Omental fat pad (tissue), 4 donors: ENCODE measurements around the gene PRAMEF10. TPM values are rescaled to one million over a fixed set of nuclear protein-coding genes. Genes with fewer than 3 reads are reported as not detected.
"Not testable (repeated sequence)": the region's sequence is repeated elsewhere in the genome, so short reads cannot be mapped to it uniquely, and the experiment has no call there.

ENCODE experiments used
- ATAC-seq: fragments of 150-250 bp; one replicate; pipeline ENCODE4 v1.9.1; 2016; ENCODE audit warnings: mild to moderate bottlenecking, moderate library complexity; ENCODE audit not compliant: low FRiP score
- DNase-seq: peaks from one replicate; pipeline ENCODE4 v3.0.0-alpha.2; 2019; ENCODE audit warnings: low spot score
- CTCF ChIP-seq, 3 donors: fragments of 450-650 bp; IDR thresholded peaks; one replicate each; pipeline ENCODE4 v1.5.1; 2016 to 2017; ENCODE audit warnings: antibody characterized with exemption in 3 of 3, mild to moderate bottlenecking in 3 of 3, moderate library complexity in 2 of 3
- small RNA-seq: library from RNA; depleted of rRNA; stranded (forward); fragments of <200 nt; gene quantifications from one replicate; pipeline ENCODE3, GENCODE V24; 2016
- total RNA-seq, 4 donors: library from RNA; depleted of rRNA; stranded (reverse); fragments of >200 nt; gene quantifications; one replicate each; pipeline ENCODE4 v1.1.0, GENCODE V29; 2016

PRAMEF10 gene
- total RNA-seq: not detected

- not testable (repeated sequence) for ATAC-seq, DNase-seq
Observed at GRCh38 chr1:12898170-12898569, at the start of gene PRAMEF10. PRAMEF10 (minus strand) TSS chr1:12898270; CDS start chr1:12895847, 2,423 bp downstream.

- ATAC-seq, DNase-seq: not testable (repeated sequence)
Observed at GRCh38 chr1:12947480-12947879, 49.4 kb upstream of the PRAMEF10 start, which contains the start of gene PRAMEF6. PRAMEF6 (minus strand) TSS chr1:12947580; CDS start chr1:12942518, 5,062 bp downstream.

GRCh38 chr1:12924368-12924767 lies 26.3 kb upstream of the PRAMEF10 start:
- not testable (repeated sequence) for DNase-seq, ATAC-seq

- not testable (repeated sequence) for DNase-seq, ATAC-seq
Observed at GRCh38 chr1:12921749-12922148, 23.7 kb upstream of the PRAMEF10 start.

GRCh38 chr1:12916310-12916709 lies 18.2 kb upstream of the PRAMEF10 start, which contains the start of gene PRAMEF7:
PRAMEF7 (plus strand) TSS chr1:12916610; CDS start chr1:12917693, 1,083 bp downstream.
- DNase-seq: not testable (repeated sequence)

GRCh38 chr1:12903793-12904572 lies 5.9 kb upstream of the PRAMEF10 start:
- not testable (repeated sequence) for ATAC-seq, DNase-seq

More at GRCh38 chr1:12916310-12916709, 18.2 kb upstream of the PRAMEF10 start, which contains the start of gene PRAMEF7:
- ATAC-seq: not testable (repeated sequence)

GRCh38 chr1:12899186-12899585 lies 1.1 kb upstream of the PRAMEF10 start:
- not testable (repeated sequence) for ATAC-seq, DNase-seq

- not testable (repeated sequence) for DNase-seq, ATAC-seq
Observed at GRCh38 chr1:12886101-12886500, 12.0 kb downstream of the PRAMEF10 start, which contains the start of gene PRAMEF4. PRAMEF4 (minus strand) TSS chr1:12886201; CDS start chr1:12883394, 2,807 bp downstream.

- ATAC-seq, DNase-seq: not testable (repeated sequence)
Observed at GRCh38 chr1:12878453-12878852, 19.6 kb downstream of the PRAMEF10 start.

- DNase-seq, ATAC-seq: not testable (repeated sequence)
Observed at GRCh38 chr1:12863131-12863880, 34.8 kb downstream of the PRAMEF10 start.

- ATAC-seq, DNase-seq: not testable (repeated sequence)
Observed at GRCh38 chr1:12856786-12857185, 41.3 kb downstream of the PRAMEF10 start, which contains the start of gene PRAMEF2. PRAMEF2 (plus strand) TSS chr1:12857086; CDS start chr1:12859010, 1,924 bp downstream.

GRCh38 chr1:12851779-12852178 lies 46.3 kb downstream of the PRAMEF10 start:
- no peak for TF ChIP-seq CTCF (IDR thresholded peaks at IDR 0.05)
- no peak for ATAC-seq
- DNase-seq: no peak

GRCh38 chr1:12848620-12849019 lies 49.5 kb downstream of the PRAMEF10 start, which contains the start of gene HNRNPCL1:
HNRNPCL1 (minus strand) TSS chr1:12848720; CDS start chr1:12848289, 431 bp downstream.
- not testable (repeated sequence) for ATAC-seq, DNase-seq

Small RNA genes lying within 50 kb of the gene (small RNA-seq; reads per million reads assigned to genes)
- gene RNU6-1072P: not detected

Other genes starting within 250 kb of the PRAMEF10 start
- gene AADACL3, start 182.2 kb downstream of the PRAMEF10 start, total RNA-seq: under 1 TPM in 1 of 4 donors, not detected in 3; 0.31 TPM
- not detected for gene CFAP107, start 152.1 kb downstream of the PRAMEF10 start, total RNA-seq
- gene PRAMEF12, start 124.5 kb downstream of the PRAMEF10 start, total RNA-seq: not detected
- gene PRAMEF1, start 106.9 kb downstream of the PRAMEF10 start, total RNA-seq: not detected
- gene PRAMEF11, start 66.9 kb downstream of the PRAMEF10 start, total RNA-seq: not detected
- not detected for gene HNRNPCL1, start 49.5 kb downstream of the PRAMEF10 start, total RNA-seq
- not detected for gene PRAMEF2, start 41.2 kb downstream of the PRAMEF10 start, total RNA-seq
- not detected for gene PRAMEF4, start 12.1 kb downstream of the PRAMEF10 start, total RNA-seq
- not detected for gene PRAMEF7, start 18.3 kb upstream of the PRAMEF10 start, total RNA-seq
- gene PRAMEF6, start 49.3 kb upstream of the PRAMEF10 start, total RNA-seq: not detected
- gene PRAMEF27, start 158.3 kb upstream of the PRAMEF10 start, total RNA-seq: not detected
- gene HNRNPCL3, start 162.5 kb upstream of the PRAMEF10 start, total RNA-seq: not detected
- gene PRAMEF25, start 172.5 kb upstream of the PRAMEF10 start, total RNA-seq: not detected
- gene HNRNPCL2, start 218.6 kb upstream of the PRAMEF10 start, total RNA-seq: not detected